Stimulated activated CD8-positive, alpha-beta memory T cell treated with anti-CD3 and anti-CD28 coated beads, Interleukin-7, amount 100 ng/mL, for 48 hours (primary cell): ENCODE data around the gene TXNRD2.
"Not testable (repeated sequence)": the region's sequence is repeated elsewhere in the genome, so short reads cannot be mapped to it uniquely, and the experiment has no call there.

Experiments
- DNase-seq, 2 donors: peaks; one replicate each; pipeline ENCODE4 v3.0.0-alpha.2; 2020; ENCODE audit warnings: low read depth in 1 of 2; ENCODE audit errors: extremely low read depth in 1 of 2

The TXNRD2 gene

GRCh38 chr22:19928207-19928606 lies 13.4 kb downstream of the TXNRD2 start:
- no peak for DNase-seq

- DNase-seq = no peak
Observed at GRCh38 chr22:19927696-19928095, 13.9 kb downstream of the TXNRD2 start.

- DNase-seq = not testable (repeated sequence)
Observed at GRCh38 chr22:19926028-19926427, 15.6 kb downstream of the TXNRD2 start.

GRCh38 chr22:19923914-19924513 lies 17.6 kb downstream of the TXNRD2 start:
- DNase-seq = no peak

- DNase-seq = no peak
Observed at GRCh38 chr22:19921544-19922081, 20.0 kb downstream of the TXNRD2 start.

GRCh38 chr22:19919701-19920363 lies 21.8 kb downstream of the TXNRD2 start:
- no peak for DNase-seq

- DNase-seq = no peak
Observed at GRCh38 chr22:19918332-19919106, 23.1 kb downstream of the TXNRD2 start.

- DNase-seq = no peak
Observed at GRCh38 chr22:19917389-19918138, 24.1 kb downstream of the TXNRD2 start.

GRCh38 chr22:19916941-19917340 lies 24.7 kb downstream of the TXNRD2 start:
- no peak for DNase-seq

- DNase-seq = no peak
Observed at GRCh38 chr22:19916006-19916405, 25.6 kb downstream of the TXNRD2 start.

- no peak for DNase-seq
Observed at GRCh38 chr22:19915287-19915954, 26.2 kb downstream of the TXNRD2 start.

GRCh38 chr22:19914201-19914943 lies 27.2 kb downstream of the TXNRD2 start:
- DNase-seq = no peak

- no peak for DNase-seq
Observed at GRCh38 chr22:19913337-19913936, 28.2 kb downstream of the TXNRD2 start.

GRCh38 chr22:19912271-19912999 lies 29.2 kb downstream of the TXNRD2 start:
- DNase-seq = no peak

GRCh38 chr22:19911540-19912270 lies 29.9 kb downstream of the TXNRD2 start:
- no peak for DNase-seq

GRCh38 chr22:19910180-19910744 lies 31.4 kb downstream of the TXNRD2 start:
- no peak for DNase-seq

- peak; percentile 59 to 67 for DNase-seq
Observed at GRCh38 chr22:19909350-19910179, 32.1 kb downstream of the TXNRD2 start.
